ENCODE results near the gene MARS2.
"Not testable (repeated sequence)": the region's sequence is repeated elsewhere in the genome, so short reads cannot be mapped to it uniquely, and the experiment has no call there.

The MARS2 gene

GRCh38 chr2:197674591-197674990 lies 30.6 kb upstream of the MARS2 start:
- Histone ChIP-seq H3K9me3 (ENCODE audit: control insufficient read depth in 2 of 2, low read length in 2 of 2) (no peaks in the 10 kb centered on the region), H3K4me1 (ENCODE audit: control insufficient read depth in 2 of 2, insufficient read depth in 2 of 2, low read length in 2 of 2) (no peaks in the 10 kb centered on the region), H3K4me3 (ENCODE audit: low read length in 2 of 2) (peak overlapping the region; percentile 25 to 63), H3K27ac (ENCODE audit: low read depth in 2 of 2, low read length in 2 of 2) (no peak overlapping the region), H3K36me3 (ENCODE audit: control insufficient read depth in 2 of 2, insufficient read depth in 2 of 2, low read length in 2 of 2) (no peaks in the 10 kb centered on the region), H3K27me3 (ENCODE audit: control insufficient read depth in 2 of 2, insufficient read depth in 2 of 2, low read length in 2 of 2) (no peaks in the 10 kb centered on the region), H3K9ac (ENCODE audit: low read depth in 1 of 2, low read length in 2 of 2) (no peak overlapping the region)

DNA sequence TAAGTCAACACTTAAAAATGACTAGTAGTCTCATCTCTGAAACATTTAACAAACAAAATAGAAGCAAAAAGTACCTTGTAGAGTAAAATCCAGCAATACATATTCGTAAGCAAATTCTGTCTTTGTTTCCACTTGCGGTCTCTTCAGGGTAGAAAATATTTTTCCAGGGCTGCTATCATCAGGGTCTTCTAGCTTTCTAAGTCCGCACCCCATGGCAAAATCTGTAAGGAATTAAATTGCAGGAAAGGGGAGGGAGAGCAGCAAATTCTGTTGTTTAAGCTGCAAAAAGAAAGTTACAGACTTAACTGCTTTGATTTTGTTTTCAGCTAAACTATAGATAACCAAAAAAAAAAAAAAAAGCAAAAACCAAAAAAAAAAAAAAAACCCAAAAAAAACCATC lies 29.9 kb upstream of the MARS2 start, which contains the start of gene RFTN2:
TSS of gene RFTN2 (minus strand) at position 342 of the 400 bp plus-strand sequence. CDS start at position 213, 129 bp downstream.
- Histone ChIP-seq H3K27me3 (ENCODE audit: control insufficient read depth in 2 of 2, insufficient read depth in 2 of 2, low read length in 2 of 2) (no peaks in the 10 kb centered on the region), H3K9ac (ENCODE audit: low read depth in 1 of 2, low read length in 2 of 2) (peak within 1 kb of the TSS; percentile 19 to 27), H3K9me3 (ENCODE audit: control insufficient read depth in 2 of 2, low read length in 2 of 2) (no peaks in the 10 kb centered on the region), H3K27ac (ENCODE audit: low read depth in 2 of 2, low read length in 2 of 2) (peak within 1 kb of the TSS in 1 of 2 donors; percentile 13), H3K4me1 (ENCODE audit: control insufficient read depth in 2 of 2, insufficient read depth in 2 of 2, low read length in 2 of 2) (no peaks in the 10 kb centered on the region), H3K36me3 (ENCODE audit: control insufficient read depth in 2 of 2, insufficient read depth in 2 of 2, low read length in 2 of 2) (no peaks in the 10 kb centered on the region), H3K4me3 (ENCODE audit: low read length in 2 of 2) (peak within 1 kb of the TSS; percentile 53 to 63)

- Histone ChIP-seq H3K27ac (ENCODE audit: low read depth in 2 of 2, low read length in 2 of 2) (peak overlapping the region in 1 of 2 donors; percentile 12), H3K27me3 (ENCODE audit: control insufficient read depth in 2 of 2, insufficient read depth in 2 of 2, low read length in 2 of 2) (no peaks in the 10 kb centered on the region), H3K9me3 (ENCODE audit: control insufficient read depth in 2 of 2, low read length in 2 of 2) (no peaks in the 10 kb centered on the region), H3K4me1 (ENCODE audit: control insufficient read depth in 2 of 2, insufficient read depth in 2 of 2, low read length in 2 of 2) (no peaks in the 10 kb centered on the region), H3K9ac (ENCODE audit: low read depth in 1 of 2, low read length in 2 of 2) (peak overlapping the region; percentile 15 to 19), H3K36me3 (ENCODE audit: control insufficient read depth in 2 of 2, insufficient read depth in 2 of 2, low read length in 2 of 2) (no peaks in the 10 kb centered on the region), H3K4me3 (ENCODE audit: low read length in 2 of 2) (peak overlapping the region; percentile 53 to 63)
Measured at GRCh38 chr2:197675711-197676188, 29.4 kb upstream of the MARS2 start.

DNA sequence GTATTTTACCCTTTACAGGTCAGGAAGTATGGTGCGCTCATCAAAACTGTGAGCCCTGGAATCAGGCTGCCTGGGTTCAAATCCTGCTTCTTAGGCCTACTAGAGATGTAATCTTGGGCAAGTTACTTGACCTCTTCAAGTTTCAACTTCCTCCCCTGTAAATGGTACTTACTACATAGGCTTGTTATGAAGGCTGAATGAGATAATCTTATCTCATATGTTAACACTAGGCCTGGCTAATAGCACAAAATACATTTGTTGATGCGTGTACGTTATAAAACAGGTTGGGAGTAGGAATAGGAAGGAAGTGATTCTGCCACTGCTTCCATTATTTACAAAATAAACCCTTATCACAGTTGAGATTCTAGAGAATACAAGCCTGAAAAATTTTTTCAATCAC lies 28.1 kb upstream of the MARS2 start:
- H3K9ac ChIP-seq (ENCODE audit: low read depth in 1 of 2, low read length in 2 of 2): no peak overlapping the region
- H3K4me1 ChIP-seq (ENCODE audit: control insufficient read depth in 2 of 2, insufficient read depth in 2 of 2, low read length in 2 of 2): no peaks in the 10 kb centered on the region
- H3K27ac ChIP-seq (ENCODE audit: low read depth in 2 of 2, low read length in 2 of 2): no peak overlapping the region
- H3K9me3 ChIP-seq (ENCODE audit: control insufficient read depth in 2 of 2, low read length in 2 of 2): no peaks in the 10 kb centered on the region
- H3K27me3 ChIP-seq (ENCODE audit: control insufficient read depth in 2 of 2, insufficient read depth in 2 of 2, low read length in 2 of 2): no peaks in the 10 kb centered on the region
- H3K36me3 ChIP-seq (ENCODE audit: control insufficient read depth in 2 of 2, insufficient read depth in 2 of 2, low read length in 2 of 2): no peaks in the 10 kb centered on the region
- H3K4me3 ChIP-seq (ENCODE audit: low read length in 2 of 2): no peak overlapping the region

GRCh38 chr2:197677483-197677882 lies 27.7 kb upstream of the MARS2 start:
- H3K4me1 ChIP-seq (ENCODE audit: control insufficient read depth in 2 of 2, insufficient read depth in 2 of 2, low read length in 2 of 2): no peaks in the 10 kb centered on the region
- no peak overlapping the region for H3K4me3 ChIP-seq (ENCODE audit: low read length in 2 of 2)

DNA sequence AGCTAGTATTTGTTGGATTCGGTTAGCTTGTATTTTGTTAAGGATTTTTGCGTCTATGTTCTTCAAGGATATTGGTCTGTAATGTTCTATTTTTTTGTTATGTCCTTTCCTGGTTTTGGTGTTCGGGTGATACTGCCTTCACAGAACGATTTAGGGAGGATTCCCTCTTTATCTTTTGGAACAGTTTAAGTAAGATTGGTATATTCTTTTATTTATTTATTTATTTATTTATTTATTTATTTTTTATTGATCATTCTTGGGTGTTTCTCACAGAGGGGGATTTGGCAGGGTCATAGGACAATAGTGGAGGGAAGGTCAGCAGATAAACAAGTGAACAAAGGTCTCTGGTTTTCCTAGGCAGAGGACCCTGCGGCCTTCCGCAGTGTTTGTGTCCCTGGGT lies 10.0 kb upstream of the MARS2 start:
- H3K4me3 ChIP-seq (ENCODE audit: low read length in 2 of 2); H3K9me3 ChIP-seq (ENCODE audit: control insufficient read depth in 2 of 2, low read length in 2 of 2); H3K36me3 ChIP-seq (ENCODE audit: control insufficient read depth in 2 of 2, insufficient read depth in 2 of 2, low read length in 2 of 2); H3K9ac ChIP-seq (ENCODE audit: low read depth in 1 of 2, low read length in 2 of 2); H3K27ac ChIP-seq (ENCODE audit: low read depth in 2 of 2, low read length in 2 of 2); H3K27me3 ChIP-seq (ENCODE audit: control insufficient read depth in 2 of 2, insufficient read depth in 2 of 2, low read length in 2 of 2); H3K4me1 ChIP-seq (ENCODE audit: control insufficient read depth in 2 of 2, insufficient read depth in 2 of 2, low read length in 2 of 2): not testable (repeated sequence)

More at GRCh38 chr2:197677483-197677882, 27.7 kb upstream of the MARS2 start:
- Histone ChIP-seq H3K36me3 (ENCODE audit: control insufficient read depth in 2 of 2, insufficient read depth in 2 of 2, low read length in 2 of 2) (no peaks in the 10 kb centered on the region), H3K9ac (ENCODE audit: low read depth in 1 of 2, low read length in 2 of 2) (no peak overlapping the region), H3K27me3 (ENCODE audit: control insufficient read depth in 2 of 2, insufficient read depth in 2 of 2, low read length in 2 of 2) (no peaks in the 10 kb centered on the region), H3K9me3 (ENCODE audit: control insufficient read depth in 2 of 2, low read length in 2 of 2) (no peaks in the 10 kb centered on the region), H3K27ac (ENCODE audit: low read depth in 2 of 2, low read length in 2 of 2) (no peak overlapping the region)

DNA sequence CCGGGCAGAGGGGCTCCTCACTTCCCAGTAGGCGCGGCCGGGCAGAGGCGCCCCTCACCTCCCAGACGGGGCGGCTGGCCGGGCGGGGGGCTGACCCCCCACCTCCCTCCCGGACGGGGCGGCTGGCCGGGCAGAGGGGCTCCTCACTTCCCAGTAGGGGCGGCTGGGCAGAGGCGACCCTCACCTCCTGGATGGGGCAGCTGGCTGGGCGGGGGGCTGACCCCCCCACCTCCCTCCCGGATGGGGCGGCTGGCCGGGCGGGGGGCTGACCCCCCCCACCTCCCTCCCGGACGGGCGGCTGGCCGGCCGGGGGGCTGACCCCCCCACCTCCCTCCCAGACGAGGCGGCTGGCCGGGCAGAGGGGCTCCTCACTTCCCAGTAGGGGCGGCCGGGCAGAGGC lies 9.2 kb upstream of the MARS2 start:
- H3K9ac ChIP-seq (ENCODE audit: low read depth in 1 of 2, low read length in 2 of 2); H3K9me3 ChIP-seq (ENCODE audit: control insufficient read depth in 2 of 2, low read length in 2 of 2); H3K36me3 ChIP-seq (ENCODE audit: control insufficient read depth in 2 of 2, insufficient read depth in 2 of 2, low read length in 2 of 2); H3K4me1 ChIP-seq (ENCODE audit: control insufficient read depth in 2 of 2, insufficient read depth in 2 of 2, low read length in 2 of 2); H3K27me3 ChIP-seq (ENCODE audit: control insufficient read depth in 2 of 2, insufficient read depth in 2 of 2, low read length in 2 of 2); H3K4me3 ChIP-seq (ENCODE audit: low read length in 2 of 2); H3K27ac ChIP-seq (ENCODE audit: low read depth in 2 of 2, low read length in 2 of 2): not testable (repeated sequence)

DNA sequence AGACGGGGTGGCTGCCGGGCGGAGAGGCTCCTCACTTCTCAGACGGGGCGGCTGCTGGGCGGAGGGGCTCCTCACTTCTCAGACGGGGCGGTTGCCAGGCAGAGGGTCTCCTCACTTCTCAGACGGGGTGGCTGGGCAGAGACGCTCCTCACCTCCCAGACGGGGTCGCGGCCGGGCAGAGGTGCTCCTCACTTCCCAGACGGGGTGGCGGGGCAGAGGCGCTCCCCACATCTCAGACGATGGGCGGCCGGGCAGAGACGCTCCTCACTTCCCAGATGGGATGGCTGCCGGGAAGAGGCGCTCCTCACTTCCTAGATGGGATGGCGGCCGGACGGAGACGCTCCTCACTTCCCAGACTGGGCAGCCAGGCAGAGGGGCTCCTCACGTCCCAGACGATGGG lies 8.6 kb upstream of the MARS2 start:
- not testable (repeated sequence) for H3K27me3 ChIP-seq (ENCODE audit: control insufficient read depth in 2 of 2, insufficient read depth in 2 of 2, low read length in 2 of 2); H3K4me3 ChIP-seq (ENCODE audit: low read length in 2 of 2); H3K9ac ChIP-seq (ENCODE audit: low read depth in 1 of 2, low read length in 2 of 2); H3K36me3 ChIP-seq (ENCODE audit: control insufficient read depth in 2 of 2, insufficient read depth in 2 of 2, low read length in 2 of 2); H3K9me3 ChIP-seq (ENCODE audit: control insufficient read depth in 2 of 2, low read length in 2 of 2); H3K4me1 ChIP-seq (ENCODE audit: control insufficient read depth in 2 of 2, insufficient read depth in 2 of 2, low read length in 2 of 2); H3K27ac ChIP-seq (ENCODE audit: low read depth in 2 of 2, low read length in 2 of 2)

DNA sequence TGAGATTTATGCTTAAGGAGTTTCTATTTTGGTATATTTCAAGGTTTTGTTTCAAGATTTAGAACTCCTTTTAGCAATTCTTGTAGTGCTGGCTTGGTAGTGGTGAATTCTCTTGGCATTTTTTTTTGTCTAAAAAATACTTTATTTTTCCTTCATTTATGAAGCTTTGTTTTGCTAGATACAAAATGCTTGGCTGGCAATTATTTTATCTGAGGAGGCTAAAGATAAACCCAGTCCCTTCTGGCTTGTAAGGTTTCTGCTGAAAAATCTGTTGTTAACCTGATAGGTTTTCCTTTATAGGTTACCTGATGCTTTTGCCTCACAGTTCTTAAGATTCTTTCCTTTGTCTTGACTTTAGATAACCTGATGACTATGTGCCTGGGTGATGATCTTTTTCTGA lies 5.4 kb upstream of the MARS2 start:
- H3K4me3 ChIP-seq (ENCODE audit: low read length in 2 of 2); H3K9me3 ChIP-seq (ENCODE audit: control insufficient read depth in 2 of 2, low read length in 2 of 2); H3K36me3 ChIP-seq (ENCODE audit: control insufficient read depth in 2 of 2, insufficient read depth in 2 of 2, low read length in 2 of 2); H3K27ac ChIP-seq (ENCODE audit: low read depth in 2 of 2, low read length in 2 of 2); H3K27me3 ChIP-seq (ENCODE audit: control insufficient read depth in 2 of 2, insufficient read depth in 2 of 2, low read length in 2 of 2); H3K4me1 ChIP-seq (ENCODE audit: control insufficient read depth in 2 of 2, insufficient read depth in 2 of 2, low read length in 2 of 2); H3K9ac ChIP-seq (ENCODE audit: low read depth in 1 of 2, low read length in 2 of 2): not testable (repeated sequence)

DNA sequence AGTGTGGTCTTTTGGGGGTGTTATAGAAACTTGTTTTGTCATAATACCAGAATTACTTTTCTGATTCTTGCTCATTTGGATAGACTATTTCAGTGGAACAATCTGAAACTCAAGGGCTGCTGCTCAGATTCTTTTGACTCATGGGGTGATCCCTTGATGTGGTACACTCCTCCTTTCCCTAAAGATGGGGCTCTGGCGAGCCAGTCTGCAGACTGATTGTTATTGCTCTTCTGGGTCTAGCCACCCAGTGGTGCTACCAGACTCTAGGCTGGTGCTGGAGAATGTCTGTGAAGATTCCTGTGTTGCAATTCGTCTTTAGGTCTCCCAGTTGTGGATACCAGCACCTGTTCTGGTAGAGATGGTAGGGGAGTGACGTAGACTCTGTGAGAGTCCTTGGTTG lies 4.2 kb upstream of the MARS2 start:
- Histone ChIP-seq H3K27ac (ENCODE audit: low read depth in 2 of 2, low read length in 2 of 2) (no peak overlapping the region), H3K4me3 (ENCODE audit: low read length in 2 of 2) (no peak overlapping the region), H3K9me3 (ENCODE audit: control insufficient read depth in 2 of 2, low read length in 2 of 2) (no peaks in the 10 kb centered on the region), H3K4me1 (ENCODE audit: control insufficient read depth in 2 of 2, insufficient read depth in 2 of 2, low read length in 2 of 2) (peaks cover 1 to 4% of the 10 kb centered on the region in 2 donors), H3K27me3 (ENCODE audit: control insufficient read depth in 2 of 2, insufficient read depth in 2 of 2, low read length in 2 of 2) (no peaks in the 10 kb centered on the region), H3K36me3 (ENCODE audit: control insufficient read depth in 2 of 2, insufficient read depth in 2 of 2, low read length in 2 of 2) (no peaks in the 10 kb centered on the region), H3K9ac (ENCODE audit: low read depth in 1 of 2, low read length in 2 of 2) (no peak overlapping the region)
